B cell (primary cell): ENCODE data around the gene BAHCC1. TPM values are rescaled to one million over a fixed set of nuclear protein-coding genes. Genes with fewer than 3 reads are reported as not detected.

Source experiments
- ATAC-seq: fragments of 200-7000 bp; cut with Tn5 transposase; one replicate; pipeline ENCODE4 v1.10.0; 2021; ENCODE audit warnings: low read depth, mild to moderate bottlenecking, moderate number of reproducible peaks, moderate library complexity
- CTCF ChIA-PET: fragments of 350-600 bp; sonication (Branson Sonifier 250); formaldehyde crosslinking; loops from one replicate; lab custom pipeline; 2021; ENCODE audit warnings: antibody characterized with exemption, inconsistent platforms; lab: Charles Lee
- POLR2A ChIA-PET: fragments of 350-600 bp; sonication (Branson Sonifier 250); formaldehyde crosslinking; loops from one replicate; lab custom pipeline; 2021; ENCODE audit warnings: antibody characterized with exemption; lab: Charles Lee
- DNase-seq: peaks from one replicate; pipeline ENCODE4 v3.0.0; 2013
- H2AFZ ChIP-seq: 2 replicates; pipeline ENCODE4 v1.6.1; 2012; ENCODE audit warnings: mild to moderate bottlenecking, low read depth, low read length; ENCODE audit not compliant: insufficient read depth, poor library complexity, severe bottlenecking
- H3K27ac ChIP-seq, 2 donors: 1 replicate in 1 of 2; 2 replicates in 1 of 2; pipeline ENCODE4 v1.5.1; 2012 to 2013; ENCODE audit warnings: low read length in 2 of 2, mild to moderate bottlenecking in 2 of 2, moderate library complexity in 1 of 2
- H3K27me3 ChIP-seq, 4 experiments: fragments of 200-600 bp in 1 of 4; sonication (generic) in 1 of 4; replicated peaks in 1 of 4; 1 replicate in 2 of 4; 2 replicates in 2 of 4; pipeline versions ENCODE4 v1.6.1 to v1.7.0; 2013 to 2016; ENCODE audit warnings: low read length in 3 of 4, mild to moderate bottlenecking in 2 of 4, mixed read lengths in 1 of 4, moderate library complexity in 1 of 4; ENCODE audit not compliant: insufficient read depth in 4 of 4, control insufficient read depth in 3 of 4; ENCODE audit errors: control extremely low read depth in 1 of 4
- H3K36me3 ChIP-seq, 2 experiments: replicated peaks in 1 of 2; 1 replicate in 1 of 2; 2 replicates in 1 of 2; pipeline versions ENCODE4 v1.6.1 to v1.7.1; 2013; ENCODE audit warnings: low read length in 1 of 2; ENCODE audit not compliant: insufficient read depth in 2 of 2, control insufficient read depth in 1 of 2; ENCODE audit errors: control extremely low read depth in 1 of 2, extremely low read depth in 1 of 2
- H3K4me1 ChIP-seq, 2 donors: fragments of 200-600 bp in 1 of 2; sonication (generic) in 1 of 2; 1 replicate in 1 of 2; 2 replicates in 1 of 2; pipeline versions ENCODE4 v1.5.1 to v1.6.1; 2013 to 2017; ENCODE audit warnings: low read length in 2 of 2; ENCODE audit not compliant: control insufficient read depth in 2 of 2, insufficient read depth in 2 of 2
- H3K4me2 ChIP-seq: replicated peaks from 2 replicates; pipeline ENCODE3; 2012; ENCODE audit warnings: mild to moderate bottlenecking, low read depth, low read length; ENCODE audit not compliant: poor library complexity, severe bottlenecking
- H3K4me3 ChIP-seq, 5 experiments: fragments of 200-600 bp in 1 of 5; sonication (generic) in 1 of 5; 1 replicate in 3 of 5; 2 replicates in 2 of 5; pipeline versions ENCODE4 v1.5.1 to v1.7.0; 2011 to 2016; ENCODE audit warnings: low read length in 4 of 5, mild to moderate bottlenecking in 4 of 5, low read depth in 2 of 5, control low read depth in 1 of 5, moderate library complexity in 1 of 5; ENCODE audit not compliant: insufficient read depth in 1 of 5; ENCODE audit errors: control extremely low read depth in 1 of 5, extremely low read depth in 1 of 5
- H3K79me2 ChIP-seq: fragments of 200-600 bp; sonication (generic); one replicate; pipeline ENCODE4 v1.6.0; 2016; ENCODE audit warnings: low read length; ENCODE audit not compliant: control insufficient read depth, insufficient read depth
- H3K9ac ChIP-seq: fragments of 200-600 bp; sonication (generic); 2 replicates; pipeline ENCODE4 v1.6.1; 2017; ENCODE audit warnings: mild to moderate bottlenecking, low read length, moderate library complexity
- H3K9me3 ChIP-seq, 3 donors: one replicate each; pipeline versions ENCODE4 v1.6.1 to v1.7.1; 2013; ENCODE audit warnings: low read length in 2 of 3; ENCODE audit not compliant: control insufficient read depth in 2 of 3, insufficient read depth in 1 of 3; ENCODE audit errors: control extremely low read depth in 1 of 3
- H4K20me1 ChIP-seq: 2 replicates; pipeline ENCODE4 v1.6.0; 2012; ENCODE audit warnings: mild to moderate bottlenecking, low read length; ENCODE audit not compliant: insufficient read depth, control insufficient read depth, poor library complexity, severe bottlenecking
- H3K27ac Mint-ChIP-seq: one replicate; pipeline ENCODE4 v1.8.0; 2021; ENCODE audit warnings: mixed read lengths
- H3K27me3 Mint-ChIP-seq: one replicate; pipeline ENCODE4 v1.8.0; 2021; ENCODE audit warnings: mixed read lengths
- H3K4me1 Mint-ChIP-seq: one replicate; pipeline ENCODE4 v1.8.0; 2021; ENCODE audit warnings: mixed read lengths
- H3K4me3 Mint-ChIP-seq: one replicate; pipeline ENCODE4 v1.8.0; 2021; ENCODE audit warnings: mixed read lengths
- H3K9me3 Mint-ChIP-seq: one replicate; pipeline ENCODE4 v1.8.0; 2022; ENCODE audit warnings: mixed read lengths; ENCODE audit not compliant: insufficient read depth
- EZH2 ChIP-seq: IDR thresholded peaks from 2 replicates; pipeline ENCODE4 v1.6.1; 2012; ENCODE audit warnings: borderline replicate concordance, low read depth, mild to moderate bottlenecking, moderate library complexity, low read length; ENCODE audit not compliant: insufficient read depth, poor library complexity, severe bottlenecking
- WGBS: methylation state at CpG from one replicate; pipeline ENCODE4 v1.1.5; 2013; ENCODE audit warnings: missing lambda C conversion rate; ENCODE audit not compliant: insufficient coverage; 5-methylcytosine and 5-hydroxymethylcytosine counted together
- intact Hi-C: fragments of 100-400 bp; cut with micrococcal nuclease; formaldehyde crosslinking; loops from one replicate; pipeline ENCODE4 v1.10.0; 2022
- polyA minus RNA-seq: library from RNA; depleted of rRNA, polyadenylated mRNA; stranded (reverse); fragments of >200 nt; gene quantifications from 2 replicates; pipeline ENCODE4 v1.2.3, GENCODE V29; 2012
- polyA plus RNA-seq: library from polyadenylated mRNA; depleted of rRNA; stranded (reverse); fragments of >200 nt; gene quantifications from 2 replicates; pipeline ENCODE4 v1.2.3, GENCODE V29; 2012
- total RNA-seq, 2 donors: library from RNA; stranded (reverse); fragments of 120-200 nt in 1 of 2; gene quantifications; 1 replicate in 1 of 2; 2 replicates in 1 of 2; pipeline versions ENCODE4 v1.2.3 to v1.2.4, GENCODE V29; 2013 to 2022
- TF ChIP-seq, protein P1 (sequence below): fragments of 200-600 bp; IDR thresholded peaks from one replicate; pipeline ENCODE4 v1.8.0; 2022; ENCODE audit warnings: antibody characterized with exemption, mild to moderate bottlenecking

The BAHCC1 gene
- total RNA-seq (0.12 and 0.44 TPM in 2 replicates), polyA plus RNA-seq (0.48 and 1.3 TPM in 2 replicates), polyA minus RNA-seq (0.34 and 1.6 TPM in 2 replicates)
- total RNA-seq (2013) = 0.33 TPM

GRCh38 chr17:81394921-81395599 lies at the start of gene BAHCC1:
Gene BAHCC1, plus strand, starts transcription at chr17:81395457. Its CDS starts 4,283 bp downstream, at chr17:81399740.
- peaks cover 54% of the 10 kb centered on the region for H4K20me1 ChIP-seq
- ChIA-PET CTCF (interaction anchor here (0.9 to 1.1 kb wide), 3 partner anchors 89 to 142 kb away, joined by 3 to 8 read pairs (median 5); no protein-coding TSS in a partner anchor), POLR2A (interaction anchor here (0.7 to 1.3 kb wide), 2 partner anchors 118 to 1386 kb away, joined by 4 to 7 read pairs; partner anchors contain the start of gene ACTG1)
- DNase-seq (peak; percentile 85), ATAC-seq (peak; percentile 79)
- peaks cover 0 to 84% (median 55%) of the 10 kb centered on the region in 4 experiments for H3K27me3 ChIP-seq
- H3K9ac ChIP-seq = peak within 1 kb of the TSS; percentile 54
- peak within 1 kb of the TSS in 4 of 5 experiments; percentile 17 to 57 (median 36) for H3K4me3 ChIP-seq
- under 1% methylated on average over 33 of the region's 40 CpGs for WGBS
- H3K79me2 ChIP-seq = peaks cover under 1% of the 10 kb centered on the region
- Mint-ChIP-seq H3K4me1 (peaks cover 29% of the 10 kb centered on the region), H3K4me3 (peak within 1 kb of the TSS; percentile 76), H3K27me3 (peaks cover 44% of the 10 kb centered on the region), H3K27ac (peak within 1 kb of the TSS; percentile 78), H3K9me3 (no peaks in the 10 kb centered on the region)
- peak within 1 kb of the TSS; percentile 38 for H2AFZ ChIP-seq
- no peak for TF ChIP-seq EZH2
- TF ChIP-seq, protein P1, sequence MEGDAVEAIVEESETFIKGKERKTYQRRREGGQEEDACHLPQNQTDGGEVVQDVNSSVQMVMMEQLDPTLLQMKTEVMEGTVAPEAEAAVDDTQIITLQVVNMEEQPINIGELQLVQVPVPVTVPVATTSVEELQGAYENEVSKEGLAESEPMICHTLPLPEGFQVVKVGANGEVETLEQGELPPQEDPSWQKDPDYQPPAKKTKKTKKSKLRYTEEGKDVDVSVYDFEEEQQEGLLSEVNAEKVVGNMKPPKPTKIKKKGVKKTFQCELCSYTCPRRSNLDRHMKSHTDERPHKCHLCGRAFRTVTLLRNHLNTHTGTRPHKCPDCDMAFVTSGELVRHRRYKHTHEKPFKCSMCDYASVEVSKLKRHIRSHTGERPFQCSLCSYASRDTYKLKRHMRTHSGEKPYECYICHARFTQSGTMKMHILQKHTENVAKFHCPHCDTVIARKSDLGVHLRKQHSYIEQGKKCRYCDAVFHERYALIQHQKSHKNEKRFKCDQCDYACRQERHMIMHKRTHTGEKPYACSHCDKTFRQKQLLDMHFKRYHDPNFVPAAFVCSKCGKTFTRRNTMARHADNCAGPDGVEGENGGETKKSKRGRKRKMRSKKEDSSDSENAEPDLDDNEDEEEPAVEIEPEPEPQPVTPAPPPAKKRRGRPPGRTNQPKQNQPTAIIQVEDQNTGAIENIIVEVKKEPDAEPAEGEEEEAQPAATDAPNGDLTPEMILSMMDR = no peak
- H3K36me3 ChIP-seq = no peaks in the 10 kb centered on the region
- peaks cover 58 to 66% of the 10 kb centered on the region in 2 donors for H3K4me1 ChIP-seq
- intact Hi-C loops = loop anchor here (1.0 to 5.0 kb wide), 3 partner anchors 90 to 1598 kb away; partner anchors contain the start of gene CBX8
- H3K4me2 ChIP-seq = peak within 1 kb of the TSS; percentile 82
- peaks cover 0 to 58% (median 4%) of the 10 kb centered on the region in 3 donors for H3K9me3 ChIP-seq
- no peak within 1 kb of the TSS for H3K27ac ChIP-seq
